Heart left ventricle (tissue), 13 donors: Measurements from ENCODE around the gene DNAH17.

ENCODE experiments used
- POLR2A ChIP-seq, 2 donors: fragments of 450-650 bp; IDR thresholded peaks; one replicate each; pipeline ENCODE4 v1.6.1; 2017; ENCODE audit warnings: antibody characterized with exemption in 2 of 2, mild to moderate bottlenecking in 2 of 2, moderate library complexity in 2 of 2
- TF ChIP-seq, protein P1 (sequence below), 12 donors: fragments of 200-600 bp; sonication (generic) in 4 of 12; IDR thresholded peaks; one replicate each; pipeline versions ENCODE4 v1.5.0 to v1.8.0; 2018 to 2022; ENCODE audit warnings: antibody characterized with exemption in 12 of 12, mild to moderate bottlenecking in 5 of 12
- donor health status: ischemic (EF 13 %, LVEDD 7.1; RV severe dilation, severe dysfunction).
- donor health status: DM: no; HTN: yes; CAD: no.
- donor health status: DM: no; HTN: no; CAD: no.
- donor health status: ischemic (EF 25% LVEDD 6.9; RV normal size, moderate dysfunction).
- donor health status: ischemic (EF 25% LVEDD 5.7; RV mildly dilated, moderate dysfunction).
- donor health status: ischemic (EF 35%, LVEDD 5.7; RV mildly dilated, moderate dysfunction).
- donor health status: nonischemic (EF 11% LVEDD 7.7; RV severe dilation, severe dysfunction).
- donor health status: DM: yes; HTN: yes; CAD: no.
- donor health status: PGD.
- donor health status: ischemic (EF 29% LVEDD 5.4; RV normal size, mild dysfunction).
- donor health status: nonischemic (EF 23%, LVEDD 6.1; RV moderate dilation, normal function).

DNA sequence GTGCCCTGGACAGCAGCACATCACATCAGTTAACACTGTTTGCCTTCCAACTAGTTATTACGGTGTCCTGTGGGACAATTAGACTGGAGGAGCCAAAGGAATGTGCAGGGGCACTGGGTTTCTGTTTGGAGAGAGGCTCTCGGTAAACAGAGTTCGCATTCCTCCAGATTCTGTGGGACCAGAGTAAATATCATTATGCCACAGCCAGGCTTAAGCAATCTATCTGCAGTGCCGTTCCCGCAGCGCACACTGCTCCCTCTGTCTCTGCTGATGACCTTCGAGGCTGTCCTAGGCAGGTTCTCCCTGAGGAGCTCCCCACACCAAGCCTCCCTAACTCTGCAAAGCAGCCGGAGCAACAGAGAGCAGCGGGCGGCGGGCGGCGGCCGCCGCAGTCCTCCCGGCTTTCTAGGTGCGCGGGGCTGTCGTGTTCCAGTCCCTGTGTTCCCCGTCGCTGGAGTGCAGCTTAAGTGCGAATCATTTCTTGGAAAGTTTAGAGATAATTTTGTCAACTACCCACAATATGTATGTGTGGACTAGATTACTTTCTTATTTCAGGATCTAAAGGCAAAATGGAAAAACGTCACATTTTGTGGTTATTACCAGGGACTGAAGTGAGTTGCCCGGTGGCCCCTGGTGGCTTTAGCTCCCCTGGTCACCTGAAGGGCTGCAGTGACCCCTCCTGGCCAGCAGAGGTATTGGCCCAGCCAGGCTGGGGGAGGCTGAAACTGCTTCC, 155.5 kb downstream of the DNAH17 start:
- TF ChIP-seq, protein P1, sequence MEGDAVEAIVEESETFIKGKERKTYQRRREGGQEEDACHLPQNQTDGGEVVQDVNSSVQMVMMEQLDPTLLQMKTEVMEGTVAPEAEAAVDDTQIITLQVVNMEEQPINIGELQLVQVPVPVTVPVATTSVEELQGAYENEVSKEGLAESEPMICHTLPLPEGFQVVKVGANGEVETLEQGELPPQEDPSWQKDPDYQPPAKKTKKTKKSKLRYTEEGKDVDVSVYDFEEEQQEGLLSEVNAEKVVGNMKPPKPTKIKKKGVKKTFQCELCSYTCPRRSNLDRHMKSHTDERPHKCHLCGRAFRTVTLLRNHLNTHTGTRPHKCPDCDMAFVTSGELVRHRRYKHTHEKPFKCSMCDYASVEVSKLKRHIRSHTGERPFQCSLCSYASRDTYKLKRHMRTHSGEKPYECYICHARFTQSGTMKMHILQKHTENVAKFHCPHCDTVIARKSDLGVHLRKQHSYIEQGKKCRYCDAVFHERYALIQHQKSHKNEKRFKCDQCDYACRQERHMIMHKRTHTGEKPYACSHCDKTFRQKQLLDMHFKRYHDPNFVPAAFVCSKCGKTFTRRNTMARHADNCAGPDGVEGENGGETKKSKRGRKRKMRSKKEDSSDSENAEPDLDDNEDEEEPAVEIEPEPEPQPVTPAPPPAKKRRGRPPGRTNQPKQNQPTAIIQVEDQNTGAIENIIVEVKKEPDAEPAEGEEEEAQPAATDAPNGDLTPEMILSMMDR (IDR thresholded peaks at IDR 0.05): peak; percentile 97 to 100 (median 99)
- TF ChIP-seq POLR2A (IDR thresholded peaks at IDR 0.05): no peak
